HepG2 (cell line): Measurements from ENCODE around the gene ANKS1A. TPM values are rescaled to one million over a fixed set of nuclear protein-coding genes. Genes with fewer than 3 reads are reported as not detected.
A peak's percentile ranks its signal among the peaks of the same experiment; 100 is the strongest.

ENCODE experiments used
- BCL6 ChIP-seq: IDR thresholded peaks from 2 replicates; pipeline ENCODE4 v1.6.1; 2016; ENCODE audit warnings: missing genetic modification reagents, missing compliant biosample characterization
- CEBPB ChIP-seq: IDR thresholded peaks from 2 replicates; pipeline ENCODE4 v1.6.1; 2011; ENCODE audit warnings: low read depth, low read length, improper control_type of control experiment, borderline replicate concordance
- HNF1A ChIP-seq, 2 experiments: sonication (generic) in 1 of 2; formaldehyde crosslinking in 1 of 2; IDR thresholded peaks; 2 replicates each; pipeline versions ENCODE4 v1.4.0 to v1.6.1; 2016 to 2020; ENCODE audit warnings: borderline replicate concordance in 1 of 2, low read depth in 1 of 2, mild to moderate bottlenecking in 1 of 2, missing genetic modification reagents in 1 of 2
- JUNB ChIP-seq: sonication (generic); formaldehyde crosslinking; IDR thresholded peaks from 2 replicates; pipeline ENCODE4 v1.8.0; 2022; ENCODE audit warnings: missing genetic modification reagents, mild to moderate bottlenecking, borderline replicate concordance
- MNT ChIP-seq: fragments of 450-650 bp; IDR thresholded peaks from 2 replicates; pipeline ENCODE4 v1.6.1; 2016
- NFKBIZ ChIP-seq: IDR thresholded peaks from 2 replicates; pipeline ENCODE4 v1.6.1; 2018; ENCODE audit warnings: missing genetic modification reagents, missing compliant biosample characterization
- PBX3 ChIP-seq: sonication (generic); formaldehyde crosslinking; IDR thresholded peaks from 2 replicates; pipeline ENCODE4 v1.8.1; 2023; ENCODE audit warnings: missing genetic modification reagents, inconsistent platforms, borderline replicate concordance
- THAP11 ChIP-seq: IDR thresholded peaks from 2 replicates; pipeline ENCODE4 v1.6.1; 2016; ENCODE audit warnings: missing biosample characterization, missing genetic modification reagents
- ZIK1 ChIP-seq: sonication (generic); formaldehyde crosslinking; IDR thresholded peaks from 2 replicates; pipeline ENCODE4 v1.5.0; 2020; ENCODE audit warnings: mild to moderate bottlenecking, low read depth, missing genetic modification reagents, borderline replicate concordance
- ZNF275 ChIP-seq: sonication (generic); formaldehyde crosslinking; IDR thresholded peaks from 2 replicates; pipeline ENCODE4 v1.8.0; 2022; ENCODE audit warnings: missing genetic modification reagents, mild to moderate bottlenecking, inconsistent platforms, borderline replicate concordance
- ZNF326 ChIP-seq: sonication (generic); formaldehyde crosslinking; IDR thresholded peaks from 2 replicates; pipeline ENCODE4 v1.4.0; 2020; ENCODE audit warnings: missing genetic modification reagents, borderline replicate concordance
- ZNF33B ChIP-seq: sonication (generic); formaldehyde crosslinking; IDR thresholded peaks from 2 replicates; pipeline ENCODE4 v1.5.1; 2020; ENCODE audit warnings: mild to moderate bottlenecking, missing genetic modification reagents
- ZNF549 ChIP-seq: sonication (generic); formaldehyde crosslinking; IDR thresholded peaks from 2 replicates; pipeline ENCODE4 v1.5.0; 2020; ENCODE audit warnings: missing genetic modification reagents
- ZNF556 ChIP-seq: sonication (generic); formaldehyde crosslinking; IDR thresholded peaks from 2 replicates; pipeline ENCODE4 v1.4.0; 2020; ENCODE audit warnings: mild to moderate bottlenecking, missing genetic modification reagents, borderline replicate concordance
- ZNF558 ChIP-seq: sonication (generic); formaldehyde crosslinking; IDR thresholded peaks from 2 replicates; pipeline ENCODE4 v1.9.0; 2022; ENCODE audit warnings: mild to moderate bottlenecking, missing genetic modification reagents, borderline replicate concordance
- polyA plus RNA-seq, 8 experiments: library from polyadenylated mRNA; depleted of rRNA in 3 of 8; stranded (reverse) in 7 of 8; unstranded in 1 of 8; fragments of >200 nt; fragmentation: Illumina TruSeq in 4 of 8; extraction: Trizol in 4 of 8; gene quantifications; 2 replicates each; pipeline versions ENCODE4 v1.2.1 to v1.2.3, GENCODE V29; 2011 to 2016; ENCODE audit warnings: low read depth in 4 of 8, missing spikeins in 1 of 8, mixed read lengths in 1 of 8; ENCODE audit not compliant: insufficient read depth in 1 of 8
- total RNA-seq, 5 experiments: library from RNA; depleted of rRNA; stranded (reverse); fragments of >200 nt; fragmentation: Illumina TruSeq; extraction: Trizol; gene quantifications; 2 replicates each; pipeline ENCODE4 v1.2.3, GENCODE V29; 2016; ENCODE audit warnings: low read depth in 1 of 5

Gene ANKS1A
- total and polyA plus RNA-seq, 2 of the 13 experiments (the other 11 are each of a cell fraction or from before 2014, with no cell fraction given): 7.2 to 15.1 TPM

- no peak for TF ChIP-seq PBX3 (CRISPR knock-in tag)
- peak; percentile 77; the same call in 1 of the 2 replicates for TF ChIP-seq THAP11 (CRISPR knock-in tag)
- peak; percentile 97 for TF ChIP-seq JUNB (CRISPR knock-in tag)
- TF ChIP-seq ZNF549 (CRISPR knock-in tag): no peak
- TF ChIP-seq ZIK1 (CRISPR knock-in tag): no peak
- TF ChIP-seq NFKBIZ (CRISPR knock-in tag): peak; percentile 79; the same call in 1 of the 2 replicates
- peak; percentile 58; the same call in 1 of the 2 replicates for TF ChIP-seq BCL6 (CRISPR knock-in tag)
- peak; percentile 97 for TF ChIP-seq CEBPB
- no peak for TF ChIP-seq ZNF558
- peak; percentile 41; the same call in 1 of the 2 replicates for TF ChIP-seq MNT
- no peak for TF ChIP-seq ZNF326 (CRISPR knock-in tag)
- 0 out of 2 replicates have a peak, but pooled peaks have one; percentile 33 for TF ChIP-seq HNF1A (IDR thresholded peaks at IDR 0.05; ENCODE audit: low read depth)
- TF ChIP-seq HNF1A (CRISPR knock-in tag; IDR thresholded peaks at IDR 0.05; ENCODE audit: borderline replicate concordance): no peak; the same call in 1 of the 2 replicates
- no peak for TF ChIP-seq ZNF275 (CRISPR knock-in tag)
- no peak for TF ChIP-seq ZNF556 (CRISPR knock-in tag)
- no peak for TF ChIP-seq ZNF33B (CRISPR knock-in tag)
These were observed 64.3 kb downstream of the ANKS1A start (continued) for GRCh38 chr6:34953061-34954025.
